Endothelial cell of umbilical vein (primary cell): ENCODE results near the gene BACH2. TPM values are rescaled to one million over a fixed set of nuclear protein-coding genes. Genes with fewer than 3 reads are reported as not detected.

Experiments
- BruUV-seq: library from RNA; stranded (reverse); fragments of 400-500 nt; replicated peaks from 2 replicates; lab custom pipeline; 2021; lab: Mats Ljungman, UMichigan
- CTCF ChIA-PET: fragments of 300-600, 350-600 bp; sonication (Branson Sonifier 250); formaldehyde crosslinking; loops from one replicate; lab custom pipeline; 2021; ENCODE audit warnings: antibody characterized with exemption, inconsistent platforms; lab: Charles Lee
- POLR2A ChIA-PET: fragments of 300-600, 350-600 bp; sonication (Branson Sonifier 250); formaldehyde crosslinking; loops from one replicate; lab custom pipeline; 2021; ENCODE audit warnings: antibody characterized with exemption, inconsistent platforms; lab: Charles Lee
- DNase-seq: peaks from one replicate; pipeline ENCODE4 v3.0.0-alpha.2; 2011; ENCODE audit warnings: low read depth, low spot score
- FAIRE-seq: peaks from 2 replicates; lab custom pipeline; 2011; peaks lifted over from hg19 to GRCh38; lab: Jason Lieb, UNC
- H2AFZ ChIP-seq: 2 replicates; pipeline ENCODE4 v1.6.0; 2012; ENCODE audit warnings: low read depth, low read length, control low read depth, inconsistent platforms
- H3K27ac ChIP-seq: 2 replicates; pipeline ENCODE4 v1.5.1; 2011; ENCODE audit warnings: low read depth, mild to moderate bottlenecking, control low read depth, low read length, moderate library complexity; ENCODE audit not compliant: insufficient read depth
- H3K27me3 ChIP-seq, 2 experiments: 2 replicates each; pipeline versions ENCODE4 v1.6.0 to v1.6.1; 2011; ENCODE audit warnings: low read length in 2 of 2, mixed read lengths in 1 of 2; ENCODE audit not compliant: control insufficient read depth in 2 of 2, insufficient read depth in 2 of 2
- H3K36me3 ChIP-seq, 2 experiments: 2 replicates in 1 of 2; 3 replicates in 1 of 2; pipeline ENCODE4 v1.5.1; 2011; ENCODE audit warnings: low read length in 2 of 2, mild to moderate bottlenecking in 1 of 2, moderate library complexity in 1 of 2; ENCODE audit not compliant: control insufficient read depth in 2 of 2, insufficient read depth in 2 of 2; ENCODE audit errors: extremely low read depth in 1 of 2
- H3K4me1 ChIP-seq: 3 replicates; pipeline ENCODE4 v1.5.1; 2011; ENCODE audit warnings: mild to moderate bottlenecking, low read length; ENCODE audit not compliant: control insufficient read depth, insufficient read depth; ENCODE audit errors: extremely low read depth
- H3K4me2 ChIP-seq: 2 replicates; pipeline ENCODE4 v1.6.1; 2011; ENCODE audit warnings: low read length, control low read depth, mixed read lengths; ENCODE audit not compliant: insufficient read depth
- H3K4me3 ChIP-seq, 3 experiments: fragments of 200-600 bp in 1 of 3; sonication (generic), shearing (Covaris generic) in 1 of 3; replicated peaks in 1 of 3; 2 replicates each; pipeline ENCODE4 v1.5.1; 2011 to 2016; ENCODE audit warnings: control low read depth in 3 of 3, low read length in 3 of 3, mild to moderate bottlenecking in 2 of 3, inconsistent platforms in 1 of 3, low read depth in 1 of 3, moderate library complexity in 1 of 3; ENCODE audit not compliant: insufficient read depth in 1 of 3
- H3K79me2 ChIP-seq: 2 replicates; pipeline ENCODE4 v1.6.0; 2012; ENCODE audit warnings: low read length, inconsistent platforms; ENCODE audit not compliant: control insufficient read depth, insufficient read depth
- H3K9ac ChIP-seq: replicated peaks from 2 replicates; pipeline ENCODE3; 2011; ENCODE audit warnings: low read length, control low read depth; ENCODE audit not compliant: insufficient read depth; ENCODE audit errors: extremely low read depth
- H3K9me1 ChIP-seq: replicated peaks from 3 replicates; pipeline ENCODE4 v1.6.0; 2011; ENCODE audit warnings: mild to moderate bottlenecking, low read length; ENCODE audit not compliant: control insufficient read depth, insufficient read depth; ENCODE audit errors: extremely low read depth
- H3K9me3 ChIP-seq: replicated peaks from 2 replicates; pipeline ENCODE4 v1.5.1; 2012; ENCODE audit warnings: low read length, inconsistent platforms; ENCODE audit not compliant: control insufficient read depth, insufficient read depth
- H4K20me1 ChIP-seq: replicated peaks from 2 replicates; pipeline ENCODE3; 2011; ENCODE audit warnings: mild to moderate bottlenecking, low read length; ENCODE audit not compliant: control insufficient read depth, insufficient read depth; ENCODE audit errors: extremely low read depth
- CTCF ChIP-seq, 2 donors: IDR thresholded peaks; 1 replicate in 1 of 2; 2 replicates in 1 of 2; pipeline ENCODE4 v1.5.1; 2011; ENCODE audit warnings: low read length in 2 of 2, mild to moderate bottlenecking in 2 of 2, moderate library complexity in 2 of 2, control low read depth in 1 of 2, inconsistent platforms in 1 of 2, low read depth in 1 of 2; ENCODE audit not compliant: insufficient read depth in 1 of 2; ENCODE audit errors: extremely low read depth in 1 of 2
- EZH2 ChIP-seq: IDR thresholded peaks from 2 replicates; pipeline ENCODE4 v1.6.1; 2012; ENCODE audit warnings: borderline replicate concordance, low read depth, mild to moderate bottlenecking, moderate library complexity, low read length, inconsistent platforms; ENCODE audit not compliant: severe bottlenecking
- FOS ChIP-seq: IDR thresholded peaks from 2 replicates; pipeline ENCODE4 v1.6.1; 2011; ENCODE audit warnings: mild to moderate bottlenecking, low read length, moderate library complexity, borderline replicate concordance; ENCODE audit not compliant: insufficient read depth
- GATA2 ChIP-seq: IDR thresholded peaks from 2 replicates; pipeline ENCODE4 v1.7.0; 2011; ENCODE audit warnings: low read depth, mild to moderate bottlenecking, moderate library complexity, mixed read lengths, low read length; ENCODE audit not compliant: insufficient read length, insufficient read depth
- JUN ChIP-seq: IDR thresholded peaks from 2 replicates; pipeline ENCODE4 v1.6.1; 2011; ENCODE audit warnings: borderline replicate concordance, low read depth; ENCODE audit not compliant: insufficient read length, insufficient read depth
- MAX ChIP-seq: IDR thresholded peaks from 2 replicates; pipeline ENCODE4 v1.6.1; 2011; ENCODE audit not compliant: insufficient read depth, insufficient read length
- MYC ChIP-seq: IDR thresholded peaks from one replicate; pipeline ENCODE4 v1.6.1; 2011; ENCODE audit warnings: mild to moderate bottlenecking, low read depth, low read length
- POLR2A ChIP-seq: IDR thresholded peaks from 2 replicates; pipeline ENCODE4 v1.6.1; 2012; ENCODE audit warnings: low read depth, mild to moderate bottlenecking, control low read depth, low read length
- POLR2AphosphoS5 ChIP-seq: IDR thresholded peaks from 2 replicates; pipeline ENCODE4 v1.6.1; 2012; ENCODE audit warnings: low read depth, mild to moderate bottlenecking, control low read depth, low read length, moderate library complexity; ENCODE audit not compliant: insufficient read depth
- dilution Hi-C: fragments of 300-500 bp; cut with MboI; formaldehyde crosslinking; loops from one replicate; pipeline ENCODE4 v1.15.0; 2019; ENCODE audit warnings: low sequenced_read_pairs; ENCODE audit not compliant: extremely low pct_ligation_motif_present
- intact Hi-C: fragments of 100-400 bp; cut with micrococcal nuclease; formaldehyde crosslinking; loops from one replicate; pipeline ENCODE4 v1.10.0; 2022
- polyA plus RNA-seq, 4 experiments: library from polyadenylated mRNA; depleted of rRNA in 3 of 4; stranded (reverse) in 3 of 4; unstranded in 1 of 4; fragments of >200 nt; gene quantifications; 2 replicates each; pipeline versions ENCODE4 v1.2.1 to v1.2.3, GENCODE V29; 2011 to 2012; ENCODE audit warnings: missing spikeins in 1 of 4
- total RNA-seq: library from RNA; stranded (reverse); gene quantifications from 2 replicates; pipeline ENCODE4 v1.2.3, GENCODE V29; 2021

Gene BACH2
- total and polyA plus RNA-seq, 2 donors (not counting 3 experiments of a cell fraction or from before 2014, with no cell fraction given): 1.7 to 5.6 TPM

- peaks cover 39% of the 10 kb centered on the region for H3K4me1 ChIP-seq
- DNase-seq: no peak
- intact Hi-C loops: no loop called here
- no peak overlapping the region for H3K9ac ChIP-seq
- H3K4me3 ChIP-seq: no peak overlapping the region
- H2AFZ ChIP-seq: no peak overlapping the region
- H3K36me3 ChIP-seq: no peaks in the 10 kb centered on the region
- H3K79me2 ChIP-seq: no peaks in the 10 kb centered on the region
- no peaks in the 10 kb centered on the region for H3K27me3 ChIP-seq
- no peak overlapping the region for H3K27ac ChIP-seq
- BruUV-seq: no TSS peak
- POLR2A ChIA-PET: no interaction called here
- dilution Hi-C loops: no loop called here
- TF ChIP-seq EZH2 (no peak), CTCF (IDR thresholded peaks at IDR 0.05; ENCODE audit: extremely low read depth in 1 of 2, insufficient read depth in 1 of 2, low read depth in 1 of 2, low read length in 2 of 2) (no peak), MYC (no peak), JUN (no peak), POLR2AphosphoS5 (no peak), POLR2A (no peak), GATA2 (no peak), FOS (no peak), MAX (no peak)
- no peaks in the 10 kb centered on the region for H3K9me3 ChIP-seq
- CTCF ChIA-PET: interaction anchor here (1.0 to 1.5 kb wide), 2 partner anchors 9 to 20 kb away, joined by 3 read pairs; no protein-coding TSS in a partner anchor
- no peaks in the 10 kb centered on the region for H3K9me1 ChIP-seq
- no peak for FAIRE-seq
- H3K4me2 ChIP-seq: no peak overlapping the region
- H4K20me1 ChIP-seq: no peaks in the 10 kb centered on the region
These were observed 75.2 kb downstream of the BACH2 start for GRCh38 chr6:90221403-90221802.
